ENCODE measurements around the gene LRMDA. TPM values are rescaled to one million over a fixed set of nuclear protein-coding genes. Genes with fewer than 3 reads are reported as not detected.

The LRMDA gene
- total and polyA plus RNA-seq, 7 donors = 1.0 to 5.7 (median 2.5) TPM

DNA sequence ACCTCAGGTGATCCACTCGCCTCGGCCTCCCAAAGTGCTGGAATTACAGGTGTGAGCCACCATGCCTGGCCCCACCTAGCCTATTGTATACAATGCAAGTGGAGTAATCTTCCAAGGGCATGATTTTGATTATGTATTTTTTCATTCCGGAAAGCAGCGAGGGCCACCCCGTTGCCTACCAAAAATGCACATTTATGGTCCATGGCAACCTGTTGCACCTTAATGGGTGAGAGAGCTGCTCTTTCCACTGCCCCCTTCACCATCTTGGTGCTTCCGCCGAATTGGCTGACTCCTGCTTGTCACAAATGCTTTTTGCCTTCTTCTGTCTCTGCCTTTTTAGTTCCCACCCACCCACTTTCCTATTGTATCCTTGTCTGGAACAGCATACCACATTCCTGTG is 699.5 kb downstream of the LRMDA start:
- peaks cover 0 to 9% (median 0%) of the 10 kb centered on the region in 3 donors for H3K27me3 ChIP-seq (ENCODE audit: insufficient read depth in 3 of 3, low read length in 2 of 3)
- DNase-seq = no peak
- intact Hi-C loops (cut with DNase I) = no loop called here
- 86 to 99% (median 87%) methylated on average over 7 of the region's 7 CpGs for WGBS, 3 donors
- no peak overlapping the region for H3K4me3 ChIP-seq
- H3K27ac ChIP-seq = no peak overlapping the region
- H3K9me3 ChIP-seq = no peaks in the 10 kb centered on the region
- ATAC-seq = no peak
- TF ChIP-seq, protein P1, sequence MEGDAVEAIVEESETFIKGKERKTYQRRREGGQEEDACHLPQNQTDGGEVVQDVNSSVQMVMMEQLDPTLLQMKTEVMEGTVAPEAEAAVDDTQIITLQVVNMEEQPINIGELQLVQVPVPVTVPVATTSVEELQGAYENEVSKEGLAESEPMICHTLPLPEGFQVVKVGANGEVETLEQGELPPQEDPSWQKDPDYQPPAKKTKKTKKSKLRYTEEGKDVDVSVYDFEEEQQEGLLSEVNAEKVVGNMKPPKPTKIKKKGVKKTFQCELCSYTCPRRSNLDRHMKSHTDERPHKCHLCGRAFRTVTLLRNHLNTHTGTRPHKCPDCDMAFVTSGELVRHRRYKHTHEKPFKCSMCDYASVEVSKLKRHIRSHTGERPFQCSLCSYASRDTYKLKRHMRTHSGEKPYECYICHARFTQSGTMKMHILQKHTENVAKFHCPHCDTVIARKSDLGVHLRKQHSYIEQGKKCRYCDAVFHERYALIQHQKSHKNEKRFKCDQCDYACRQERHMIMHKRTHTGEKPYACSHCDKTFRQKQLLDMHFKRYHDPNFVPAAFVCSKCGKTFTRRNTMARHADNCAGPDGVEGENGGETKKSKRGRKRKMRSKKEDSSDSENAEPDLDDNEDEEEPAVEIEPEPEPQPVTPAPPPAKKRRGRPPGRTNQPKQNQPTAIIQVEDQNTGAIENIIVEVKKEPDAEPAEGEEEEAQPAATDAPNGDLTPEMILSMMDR (IDR thresholded peaks at IDR 0.05) = no peak
- H3K4me1 ChIP-seq = no peaks in the 10 kb centered on the region
- H3K36me3 ChIP-seq (ENCODE audit: insufficient read depth in 1 of 2, low read depth in 1 of 2) = no peaks in the 10 kb centered on the region

DNA sequence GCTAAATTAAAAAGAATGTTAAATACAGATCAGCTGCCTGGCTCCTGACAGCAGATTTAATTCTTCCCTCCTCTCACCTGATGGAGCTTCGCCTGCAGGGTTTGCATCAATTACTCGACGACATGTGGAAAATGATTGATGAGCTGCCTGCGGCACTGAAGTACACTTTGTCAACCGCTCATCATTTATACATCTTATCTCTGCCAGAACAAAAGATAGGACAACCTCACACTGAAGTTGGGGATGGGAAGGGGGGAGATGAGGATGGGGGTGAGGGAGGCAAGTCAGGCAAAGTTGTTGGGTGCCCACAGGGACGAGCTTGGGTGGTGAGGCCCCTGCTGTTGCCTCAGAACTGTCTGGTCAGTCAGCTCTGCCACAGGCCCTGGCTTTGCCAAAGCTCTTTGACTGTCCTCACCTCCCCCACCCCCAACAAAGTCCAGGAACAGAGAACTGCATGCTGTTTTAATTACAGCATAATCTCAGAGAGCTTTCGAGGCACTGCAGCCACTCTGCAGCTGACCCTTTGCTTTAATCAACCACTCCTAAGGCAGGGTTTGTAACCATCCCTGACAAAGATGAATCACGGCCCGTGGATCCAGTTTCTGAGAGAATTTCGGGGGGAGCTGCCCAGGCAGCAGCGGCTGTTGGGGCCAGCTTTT is 702.3 kb downstream of the LRMDA start:
- Histone ChIP-seq H3K27ac (no peak overlapping the region), H3K36me3 (ENCODE audit: insufficient read depth in 1 of 2, low read depth in 1 of 2) (no peaks in the 10 kb centered on the region), H3K27me3 (ENCODE audit: insufficient read depth in 3 of 3, low read length in 2 of 3) (no peaks in the 10 kb centered on the region), H3K9me3 (no peaks in the 10 kb centered on the region), H3K4me3 (no peak overlapping the region), H3K4me1 (no peaks in the 10 kb centered on the region)
- TF ChIP-seq, protein P1 (IDR thresholded peaks at IDR 0.05) = no peak
- 67 to 79% (median 69%) methylated on average over 11 of the region's 11 CpGs for WGBS, 3 donors
- intact Hi-C loops (cut with DNase I) = no loop called here
- DNase-seq = no peak
- no peak for ATAC-seq

DNA sequence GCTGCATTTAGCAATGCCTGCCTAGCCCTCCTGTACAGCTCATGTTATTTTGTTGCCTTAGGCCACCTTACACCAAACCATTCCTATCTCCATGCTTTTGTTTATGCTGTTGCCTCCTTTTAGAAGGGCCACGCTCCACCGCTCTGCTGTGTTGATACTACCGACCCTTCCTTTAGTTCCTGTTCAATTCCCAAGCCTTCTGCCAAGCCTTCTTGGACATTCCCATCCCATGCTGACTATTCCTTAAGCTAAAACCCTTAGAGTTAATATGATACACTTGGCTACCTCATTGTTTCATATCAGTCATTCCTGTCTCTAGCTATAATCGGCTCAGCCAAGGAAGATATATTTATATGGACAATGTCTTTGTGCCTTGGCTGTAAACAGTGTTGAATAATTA is 705.5 kb downstream of the LRMDA start:
- H3K9me3 ChIP-seq = no peaks in the 10 kb centered on the region
- no peak overlapping the region for H3K4me3 ChIP-seq
- H3K27me3 ChIP-seq (ENCODE audit: insufficient read depth in 3 of 3, low read length in 2 of 3) = no peaks in the 10 kb centered on the region
- TF ChIP-seq, protein P1 (IDR thresholded peaks at IDR 0.05) = no peak
- no peaks in the 10 kb centered on the region for H3K36me3 ChIP-seq (ENCODE audit: insufficient read depth in 1 of 2, low read depth in 1 of 2)
- intact Hi-C loops (cut with DNase I) = no loop called here
- no peaks in the 10 kb centered on the region for H3K4me1 ChIP-seq
- DNase-seq = no peak
- 53 to 72% (median 57%) methylated on average over 4 of the region's 4 CpGs for WGBS, 3 donors
- no peak overlapping the region for H3K27ac ChIP-seq
- no peak for ATAC-seq

DNA sequence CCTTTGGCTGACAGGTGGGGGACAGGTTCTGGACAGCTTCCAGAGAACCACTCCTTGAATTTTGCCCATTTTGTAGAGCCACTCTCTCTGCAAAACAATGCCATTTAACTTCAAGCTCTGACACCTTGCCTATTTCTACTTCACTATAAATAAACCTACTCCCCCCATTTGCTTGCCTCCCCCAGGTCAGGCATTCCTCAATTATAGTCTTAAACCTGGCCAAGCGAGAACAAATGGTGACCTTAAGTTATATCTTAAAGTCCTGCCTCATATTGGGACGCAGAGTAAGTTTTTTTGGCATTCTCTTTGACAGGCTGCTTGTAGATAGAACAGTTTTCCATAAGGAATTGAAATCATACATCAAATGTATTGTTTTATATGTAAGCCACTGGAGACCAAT is 706.9 kb downstream of the LRMDA start:
- Histone ChIP-seq H3K27ac (no peak overlapping the region), H3K4me3 (no peak overlapping the region), H3K27me3 (ENCODE audit: insufficient read depth in 3 of 3, low read length in 2 of 3) (no peaks in the 10 kb centered on the region), H3K9me3 (no peaks in the 10 kb centered on the region), H3K36me3 (ENCODE audit: insufficient read depth in 1 of 2, low read depth in 1 of 2) (no peaks in the 10 kb centered on the region), H3K4me1 (no peaks in the 10 kb centered on the region)
- intact Hi-C loops (cut with DNase I) = no loop called here
- TF ChIP-seq, protein P1 (IDR thresholded peaks at IDR 0.05) = no peak
- no peak for ATAC-seq
- 81 to 88% (median 84%) methylated on average over 2 of the region's 2 CpGs for WGBS, 3 donors
- DNase-seq = no peak

DNA sequence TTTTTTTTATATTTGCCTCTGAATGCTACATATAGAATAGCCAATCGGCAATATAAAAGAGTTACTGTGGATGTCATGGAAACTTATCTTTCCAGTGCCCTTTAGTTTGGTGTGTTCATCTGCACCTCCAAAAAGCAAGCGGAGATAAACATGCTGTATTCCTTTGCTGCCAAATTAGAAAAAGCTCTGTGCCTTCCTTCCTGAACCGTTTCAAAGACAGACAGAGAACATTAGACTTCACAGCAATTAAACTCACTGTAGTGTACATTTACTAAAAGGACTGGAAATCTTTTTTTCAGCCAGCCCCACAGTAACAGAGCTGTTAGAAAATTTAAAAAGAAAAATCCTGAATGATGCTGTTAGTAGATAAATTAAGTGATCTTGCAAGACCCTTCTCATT is 707.5 kb downstream of the LRMDA start:
- Histone ChIP-seq H3K9me3 (no peaks in the 10 kb centered on the region), H3K4me3 (no peak overlapping the region), H3K27me3 (ENCODE audit: insufficient read depth in 3 of 3, low read length in 2 of 3) (no peaks in the 10 kb centered on the region), H3K36me3 (ENCODE audit: insufficient read depth in 1 of 2, low read depth in 1 of 2) (no peaks in the 10 kb centered on the region), H3K27ac (no peak overlapping the region), H3K4me1 (no peaks in the 10 kb centered on the region)
- DNase-seq (no peak), ATAC-seq (no peak)
- intact Hi-C loops (cut with DNase I) = no loop called here
- TF ChIP-seq, protein P1 (IDR thresholded peaks at IDR 0.05) = no peak
- WGBS, 3 donors = 44 to 55% (median 47%) methylated on average over 3 of the region's 3 CpGs
